Activated naive CD4-positive, alpha-beta T cell treated with anti-CD3 and anti-CD28 coated beads for 36 hours (primary cell): ENCODE data around the gene SHD. TPM values are rescaled to one million over a fixed set of nuclear protein-coding genes. Genes with fewer than 3 reads are reported as not detected.

Experiments used
- CTCF ChIA-PET: fragments of 350-600 bp; sonication (Branson Sonifier 250); formaldehyde crosslinking; loops from one replicate; lab custom pipeline; 2021; ENCODE audit warnings: antibody characterized with exemption; lab: Charles Lee
- DNase-seq: peaks from one replicate; pipeline ENCODE4 v3.0.0-alpha.2; 2020
- H3K27ac Mint-ChIP-seq: one replicate; pipeline ENCODE4 v1.8.0; 2021; ENCODE audit warnings: mild to moderate bottlenecking, mixed read lengths
- H3K27me3 Mint-ChIP-seq: one replicate; pipeline ENCODE4 v1.8.0; 2021; ENCODE audit warnings: low read depth, mixed read lengths
- H3K36me3 Mint-ChIP-seq: one replicate; pipeline ENCODE4 v1.8.0; 2021; ENCODE audit warnings: low read depth, mixed read lengths
- H3K4me1 Mint-ChIP-seq: one replicate; pipeline ENCODE4 v1.8.0; 2021; ENCODE audit warnings: low read depth, mixed read lengths
- H3K4me3 Mint-ChIP-seq: one replicate; pipeline ENCODE4 v1.8.0; 2021; ENCODE audit warnings: mild to moderate bottlenecking, moderate library complexity, mixed read lengths
- H3K9me3 Mint-ChIP-seq: one replicate; pipeline ENCODE4 v1.8.0; 2021; ENCODE audit warnings: mixed read lengths
- intact Hi-C: fragments of 100-400 bp; cut with micrococcal nuclease; formaldehyde crosslinking; loops from one replicate; pipeline ENCODE4 v1.15.1; 2023
- total RNA-seq, 2 experiments: library from RNA; stranded (reverse); gene quantifications; one replicate each; pipeline ENCODE4 v1.2.3, GENCODE V29; 2021

The SHD gene
- total RNA-seq, 2 experiments from 2014 or later = not detected

DNA sequence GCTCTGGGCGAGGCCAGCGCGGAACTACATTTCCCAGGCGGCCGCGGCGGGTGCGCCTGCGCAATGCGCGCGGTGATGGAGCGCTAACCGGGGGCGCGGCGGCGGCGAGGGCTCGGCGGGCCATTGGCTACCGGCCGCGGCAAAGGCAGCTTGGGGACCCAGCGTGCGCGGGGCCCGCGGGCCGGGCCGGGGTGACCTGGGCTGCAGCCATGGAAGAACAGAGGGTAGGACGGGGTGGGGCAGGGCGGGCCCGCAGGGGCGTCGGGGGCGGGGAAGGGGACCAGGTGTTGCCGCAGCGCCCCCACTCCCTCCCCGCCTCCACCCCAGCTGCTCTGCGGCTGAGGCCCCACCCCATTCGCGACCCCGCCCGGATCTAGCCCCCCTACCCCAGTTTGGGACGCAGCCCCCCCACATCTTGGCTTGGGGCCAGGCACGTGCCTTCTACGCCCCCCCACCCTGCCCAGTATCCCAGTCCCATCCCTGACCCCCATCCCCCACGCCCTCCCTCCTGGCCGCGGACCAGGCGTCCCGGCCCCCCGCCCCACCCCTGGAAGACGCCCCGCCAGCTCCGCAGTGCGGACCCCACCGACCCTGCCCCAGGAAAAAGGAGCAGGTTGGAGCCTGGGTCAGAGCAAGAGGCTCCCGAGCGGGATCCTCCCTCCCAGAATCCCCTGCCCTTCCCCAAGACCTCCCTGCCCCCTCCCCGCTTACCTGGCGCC lies 25.6 kb downstream of the SHD start, which contains the start of gene FSD1:
Gene FSD1, plus strand, starts transcription at position 61 of the 719 bp plus-strand sequence. Its CDS starts 149 bp downstream, at position 210.
- H3K27me3 Mint-ChIP-seq = no peaks in the 10 kb centered on the region
- no peaks in the 10 kb centered on the region for H3K9me3 Mint-ChIP-seq
- peak within 1 kb of the TSS; percentile 71 for H3K4me3 Mint-ChIP-seq
- peaks cover 1% of the 10 kb centered on the region for H3K36me3 Mint-ChIP-seq
- CTCF ChIA-PET = interaction anchor here (1.1 kb wide), 1 partner anchor 39 kb away, joined by 3 read pairs; the partner anchor contains the start of gene MPND
- H3K27ac Mint-ChIP-seq = peak within 1 kb of the TSS; percentile 84
- peak; percentile 79 for DNase-seq
- intact Hi-C loops = loop anchor here (5.0 kb wide), 2 partner anchors 37 to 418 kb away; partner anchors contain the start of gene DPP9
- peaks cover 34% of the 10 kb centered on the region for H3K4me1 Mint-ChIP-seq

DNA sequence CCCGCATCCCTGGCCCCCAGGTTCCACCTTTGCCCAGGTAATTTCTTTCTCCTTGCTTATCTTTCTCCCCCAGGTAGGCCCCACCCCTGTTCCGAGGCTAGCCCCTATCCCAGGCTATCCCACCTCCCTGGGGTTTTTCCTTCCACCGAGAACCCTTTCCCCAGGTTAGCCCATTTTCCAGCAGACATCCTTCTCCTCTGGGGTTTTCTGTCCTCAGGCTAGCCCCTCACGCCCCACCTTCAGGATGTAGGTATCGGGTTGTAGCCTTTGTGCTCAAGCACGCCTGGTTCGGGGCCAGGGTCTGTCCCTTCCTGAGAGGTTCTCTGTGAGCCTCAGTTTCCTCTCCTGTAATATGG lies 26.2 kb downstream of the SHD start:
- Mint-ChIP-seq H3K36me3 (peaks cover 1% of the 10 kb centered on the region), H3K4me1 (peaks cover 34% of the 10 kb centered on the region), H3K27me3 (no peaks in the 10 kb centered on the region), H3K4me3 (peak overlapping the region; percentile 71), H3K9me3 (no peaks in the 10 kb centered on the region), H3K27ac (no peak overlapping the region)
- CTCF ChIA-PET = interaction anchor here (1.1 kb wide), 1 partner anchor 38 kb away, joined by 3 read pairs; the partner anchor contains the start of gene MPND
- intact Hi-C loops = no loop called here
- DNase-seq = no peak

DNA sequence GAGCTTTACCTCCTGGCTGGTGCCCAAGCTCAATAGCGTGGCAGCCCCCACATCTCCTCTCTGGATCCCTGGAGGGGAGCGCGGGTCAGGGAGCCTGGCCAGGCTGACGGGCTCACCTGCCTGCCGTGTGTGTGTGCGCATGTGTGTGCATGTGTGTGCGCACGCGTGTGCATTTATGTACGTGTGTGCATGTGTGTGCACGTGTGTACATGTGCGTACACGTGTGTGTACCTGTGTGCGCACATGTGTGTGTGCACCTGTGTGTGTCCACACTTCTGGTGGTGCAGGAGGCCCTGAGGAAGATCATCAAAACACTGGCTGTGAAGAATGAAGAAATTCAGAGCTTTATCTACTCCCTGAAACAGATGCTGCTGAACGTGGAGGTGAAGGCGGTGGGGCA lies 26.6 kb downstream of the SHD start:
- Mint-ChIP-seq H3K4me1 (peaks cover 31% of the 10 kb centered on the region), H3K9me3 (no peaks in the 10 kb centered on the region), H3K4me3 (peak overlapping the region; percentile 71), H3K27me3 (no peaks in the 10 kb centered on the region), H3K36me3 (peaks cover 1% of the 10 kb centered on the region), H3K27ac (peak overlapping the region; percentile 27)
- no peak for DNase-seq
- intact Hi-C loops = no loop called here
- CTCF ChIA-PET = interaction anchor here (1.1 kb wide), 1 partner anchor 38 kb away, joined by 3 read pairs; the partner anchor contains the start of gene MPND

DNA sequence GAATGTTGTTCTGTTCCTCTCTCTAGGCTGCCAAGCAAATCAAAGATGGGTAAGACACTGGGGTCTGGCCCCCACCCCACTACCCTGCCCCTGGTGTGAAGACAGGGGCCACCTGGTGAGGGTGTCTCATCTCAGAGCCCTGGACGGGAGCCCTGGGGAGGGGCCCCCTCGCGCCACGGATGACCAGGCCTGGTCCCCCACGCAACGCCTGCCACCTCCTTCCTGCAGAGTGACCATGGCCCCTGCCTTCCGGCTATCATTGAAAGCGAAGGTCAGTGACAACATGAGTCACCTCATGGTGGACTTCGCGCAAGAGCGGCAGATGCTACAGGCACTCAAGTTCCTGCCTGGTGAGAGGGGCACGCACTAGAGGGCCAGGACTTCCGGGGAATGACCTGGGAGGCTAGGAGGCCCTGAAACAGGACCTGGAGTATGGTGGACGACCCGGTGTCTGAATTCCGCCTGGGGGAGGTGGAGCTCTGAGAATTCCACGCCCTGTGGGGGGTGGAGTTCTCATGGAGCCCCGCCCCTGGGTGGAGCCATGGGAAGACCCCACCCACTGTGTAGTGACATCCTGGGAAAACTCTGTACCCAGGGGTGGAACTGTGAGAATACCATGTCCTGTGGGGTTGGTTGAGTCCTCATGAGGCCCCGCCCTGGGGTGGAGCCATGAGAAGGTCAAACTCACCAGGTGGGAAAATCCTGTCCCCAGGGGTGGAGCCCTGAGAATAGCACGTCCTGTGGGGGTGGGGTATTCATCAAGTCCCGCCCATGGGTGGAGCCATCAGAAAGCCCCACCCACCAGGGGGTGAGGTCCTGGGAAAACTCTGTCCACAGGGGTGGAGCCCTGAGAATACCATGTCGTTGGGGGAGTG lies 31.4 kb downstream of the SHD start:
- no peaks in the 10 kb centered on the region for H3K27me3 Mint-ChIP-seq
- no peak overlapping the region for H3K27ac Mint-ChIP-seq
- intact Hi-C loops = no loop called here
- no peak overlapping the region for H3K4me3 Mint-ChIP-seq
- CTCF ChIA-PET = no interaction called here
- peaks cover 5% of the 10 kb centered on the region for H3K36me3 Mint-ChIP-seq
- H3K9me3 Mint-ChIP-seq = no peaks in the 10 kb centered on the region
- DNase-seq = peak; percentile 27
- no peaks in the 10 kb centered on the region for H3K4me1 Mint-ChIP-seq

DNA sequence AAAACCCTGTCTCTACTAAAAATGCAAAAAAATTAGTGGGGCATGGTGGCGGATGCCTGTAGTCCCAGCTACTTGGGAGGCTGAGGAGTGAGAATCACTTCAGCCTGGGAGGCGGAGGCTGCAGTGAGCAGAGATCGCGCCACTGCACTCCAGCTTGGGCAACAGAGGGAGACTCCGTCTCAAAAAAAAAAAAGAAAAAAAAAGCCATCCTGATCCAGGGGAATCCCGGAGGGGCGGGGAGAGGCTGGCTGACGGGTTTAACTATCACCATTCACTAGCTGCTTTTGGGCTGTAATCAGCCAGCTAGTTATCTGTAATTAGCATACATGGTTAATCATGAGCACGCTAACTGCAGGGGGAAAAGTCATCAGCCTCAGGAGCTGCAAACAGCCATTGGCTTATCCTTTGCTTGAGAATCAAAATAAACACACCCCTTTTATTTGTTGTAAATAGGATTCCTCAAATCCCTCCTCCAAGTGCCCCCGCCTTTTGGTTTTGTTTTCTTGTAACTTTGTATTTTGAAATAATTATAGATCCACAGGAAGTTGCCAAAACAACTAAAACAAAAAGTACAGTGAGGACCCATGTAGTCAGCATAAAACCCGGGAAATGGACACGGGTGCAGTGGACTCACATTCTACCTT lies 34.9 kb downstream of the SHD start:
- H3K27me3 Mint-ChIP-seq = no peaks in the 10 kb centered on the region
- H3K36me3 Mint-ChIP-seq = peaks cover 3% of the 10 kb centered on the region
- CTCF ChIA-PET = interaction anchor here (0.6 kb wide), 1 partner anchor 88 kb away, joined by 3 read pairs; no protein-coding TSS in a partner anchor
- no peak overlapping the region for H3K4me3 Mint-ChIP-seq
- no peaks in the 10 kb centered on the region for H3K4me1 Mint-ChIP-seq
- intact Hi-C loops = no loop called here
- H3K9me3 Mint-ChIP-seq = no peaks in the 10 kb centered on the region
- H3K27ac Mint-ChIP-seq = no peak overlapping the region
- no peak for DNase-seq

DNA sequence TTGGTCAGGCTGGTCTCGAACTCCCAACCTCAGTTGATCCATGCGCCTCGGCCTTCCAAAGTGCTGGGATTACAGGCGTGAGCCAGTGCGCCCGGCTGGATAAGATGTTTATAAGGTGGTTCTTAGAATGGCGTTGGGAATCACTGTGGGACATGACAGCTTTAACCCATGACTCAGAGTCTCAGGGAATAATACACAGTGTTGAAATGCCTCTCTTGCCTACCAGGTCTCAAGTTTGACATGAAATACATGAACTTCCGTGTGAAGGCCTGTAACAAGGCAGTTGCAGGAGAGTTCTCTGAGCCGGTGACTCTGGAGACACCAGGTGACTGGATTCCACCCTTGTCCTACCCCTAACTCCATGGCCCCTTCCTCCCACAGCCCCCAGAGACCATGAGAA lies 37.9 kb downstream of the SHD start:
- no peak for DNase-seq
- intact Hi-C loops = no loop called here
- Mint-ChIP-seq H3K27me3 (no peaks in the 10 kb centered on the region), H3K9me3 (peaks cover 2% of the 10 kb centered on the region), H3K27ac (no peak overlapping the region), H3K36me3 (peaks cover 4% of the 10 kb centered on the region), H3K4me3 (no peak overlapping the region), H3K4me1 (no peaks in the 10 kb centered on the region)
- CTCF ChIA-PET = interaction anchor here (0.6 kb wide), 1 partner anchor 18 kb away, joined by 3 read pairs; no protein-coding TSS in a partner anchor

DNA sequence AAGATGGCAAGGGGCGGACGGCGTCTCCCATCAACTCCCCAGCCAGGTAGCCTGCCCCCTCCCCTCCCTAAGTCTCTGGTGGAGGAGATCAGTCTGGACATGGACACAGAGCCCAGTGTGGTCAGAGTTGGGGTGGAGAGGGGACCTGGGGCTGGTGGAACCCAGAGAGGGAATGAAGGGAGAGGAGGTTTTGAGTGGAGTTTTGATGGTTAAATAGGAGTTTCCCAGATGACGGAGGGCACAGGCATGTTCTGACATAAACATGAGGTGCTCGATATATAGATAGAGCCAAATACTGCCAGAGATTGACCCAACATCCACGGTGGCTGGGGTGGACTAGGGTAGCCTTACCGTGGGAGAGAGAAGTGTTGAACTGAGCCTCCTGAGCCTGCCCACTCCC lies 39.4 kb downstream of the SHD start:
- intact Hi-C loops = no loop called here
- CTCF ChIA-PET = interaction anchor here (6.0 kb wide), 1 partner anchor 51 kb away, joined by 29 read pairs; no protein-coding TSS in a partner anchor
- Mint-ChIP-seq H3K36me3 (peaks cover 4% of the 10 kb centered on the region), H3K4me1 (no peaks in the 10 kb centered on the region), H3K4me3 (no peak overlapping the region), H3K27me3 (no peaks in the 10 kb centered on the region), H3K27ac (no peak overlapping the region), H3K9me3 (peaks cover 2% of the 10 kb centered on the region)
- no peak for DNase-seq

DNA sequence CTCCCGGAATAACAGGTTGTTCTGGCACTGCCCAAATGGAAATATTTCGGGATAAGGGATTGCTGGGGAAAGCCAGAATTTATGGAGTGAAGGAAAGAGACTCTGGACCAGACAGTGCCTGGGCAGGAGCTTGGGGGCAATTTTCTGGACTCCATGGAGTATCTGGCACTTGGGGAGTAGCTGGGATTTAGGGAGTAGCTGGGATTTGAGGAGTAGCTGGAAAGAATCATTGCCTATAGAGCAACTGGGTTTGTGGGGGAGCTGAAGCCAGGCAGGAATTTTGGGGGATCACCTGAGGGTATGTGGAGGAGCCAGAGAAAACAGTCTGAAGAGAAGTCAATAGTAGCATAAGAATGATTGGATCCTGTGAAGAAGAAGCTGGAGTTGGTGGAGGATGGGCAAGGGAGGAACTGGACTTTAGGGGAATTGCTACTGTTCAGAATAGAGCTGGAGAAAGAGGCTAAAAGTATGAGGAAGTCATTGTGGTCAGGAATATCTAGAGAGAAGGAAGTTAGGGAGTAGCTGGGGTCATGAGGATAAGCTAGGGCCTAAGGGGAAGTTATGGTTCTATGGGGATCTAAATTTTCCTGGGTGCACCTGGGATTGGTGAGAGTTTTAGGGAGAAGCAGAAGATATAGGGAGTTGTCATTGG lies 40.1 kb downstream of the SHD start:
- intact Hi-C loops = no loop called here
- Mint-ChIP-seq H3K27ac (no peak overlapping the region), H3K9me3 (peaks cover 2% of the 10 kb centered on the region), H3K36me3 (peaks cover 4% of the 10 kb centered on the region), H3K27me3 (no peaks in the 10 kb centered on the region), H3K4me3 (no peak overlapping the region), H3K4me1 (no peaks in the 10 kb centered on the region)
- DNase-seq = no peak
- CTCF ChIA-PET = interaction anchor here (0.6 to 6.0 kb wide), 7 partner anchors 9 to 240 kb away, joined by 3 to 29 read pairs (median 4); partner anchors contain the start of gene MPND

DNA sequence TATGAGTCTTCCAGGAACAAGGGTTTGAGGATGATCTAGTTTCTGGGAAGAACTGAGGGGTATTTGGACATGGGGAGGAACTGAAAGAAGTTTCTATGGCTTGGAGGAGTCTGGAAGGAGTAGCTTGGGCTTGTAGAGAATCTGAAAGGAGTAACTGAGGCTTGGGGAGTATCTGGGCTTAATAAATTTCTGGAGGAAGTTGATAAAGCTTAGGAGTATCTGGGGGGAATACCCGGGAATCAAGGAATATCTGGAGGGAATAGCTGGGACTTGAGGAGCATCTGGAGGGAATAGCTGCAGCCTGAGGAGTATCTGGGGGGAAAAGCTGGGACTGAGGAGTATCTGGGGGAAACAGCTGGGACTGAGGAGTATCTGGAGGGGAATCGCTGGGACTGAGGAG lies 41.4 kb downstream of the SHD start:
- Mint-ChIP-seq H3K9me3 (peaks cover 2% of the 10 kb centered on the region), H3K4me1 (no peaks in the 10 kb centered on the region), H3K27me3 (no peaks in the 10 kb centered on the region)

DNA sequence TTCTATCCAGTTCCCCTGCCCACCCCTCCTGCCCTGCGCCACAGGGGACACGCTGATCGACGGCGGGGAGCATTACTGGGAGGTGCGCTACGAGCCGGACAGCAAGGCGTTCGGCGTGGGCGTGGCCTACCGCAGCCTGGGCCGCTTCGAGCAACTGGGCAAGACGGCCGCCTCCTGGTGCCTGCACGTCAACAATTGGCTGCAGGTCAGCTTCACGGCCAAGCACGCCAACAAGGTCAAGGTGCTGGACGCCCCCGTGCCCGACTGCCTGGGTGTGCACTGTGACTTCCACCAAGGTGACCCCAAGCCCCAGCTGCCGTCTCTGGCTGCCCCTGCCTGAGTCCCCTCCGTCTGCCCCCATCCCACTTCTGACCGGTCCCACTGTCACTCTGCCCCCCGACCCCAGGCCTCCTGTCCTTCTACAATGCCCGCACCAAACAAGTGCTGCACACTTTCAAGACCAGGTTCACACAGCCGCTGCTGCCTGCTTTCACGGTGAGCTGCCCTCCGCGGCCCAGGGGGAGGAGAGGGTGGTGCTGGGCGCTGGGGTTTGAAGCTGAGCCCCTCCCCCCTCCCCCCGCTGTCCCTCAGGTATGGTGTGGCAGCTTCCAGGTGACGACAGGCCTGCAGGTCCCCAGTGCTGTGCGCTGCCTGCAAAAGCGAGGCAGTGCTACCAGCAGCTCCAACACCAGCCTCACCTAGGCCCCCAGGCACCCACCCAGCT lies 44.0 kb downstream of the SHD start:
- intact Hi-C loops = no loop called here
- H3K27ac Mint-ChIP-seq = no peak overlapping the region
- H3K36me3 Mint-ChIP-seq = peaks cover 4% of the 10 kb centered on the region
- DNase-seq = no peak
- CTCF ChIA-PET = interaction anchor here (4.9 to 6.0 kb wide), 2 partner anchors 30 to 55 kb away, joined by 15 to 29 read pairs; no protein-coding TSS in a partner anchor
- no peak overlapping the region for H3K4me3 Mint-ChIP-seq
- peaks cover 2% of the 10 kb centered on the region for H3K9me3 Mint-ChIP-seq
- H3K27me3 Mint-ChIP-seq = no peaks in the 10 kb centered on the region
- peaks cover 17% of the 10 kb centered on the region for H3K4me1 Mint-ChIP-seq

More for the DNA sequence above, 41.4 kb downstream of the SHD start:
- intact Hi-C loops = no loop called here
- Mint-ChIP-seq H3K36me3 (peaks cover 4% of the 10 kb centered on the region), H3K27ac (no peak overlapping the region), H3K4me3 (no peak overlapping the region)
- CTCF ChIA-PET = interaction anchor here (0.6 to 6.0 kb wide), 6 partner anchors 23 to 164 kb away, joined by 3 to 29 read pairs (median 6); partner anchors contain the start of gene MPND
- DNase-seq = no peak

DNA sequence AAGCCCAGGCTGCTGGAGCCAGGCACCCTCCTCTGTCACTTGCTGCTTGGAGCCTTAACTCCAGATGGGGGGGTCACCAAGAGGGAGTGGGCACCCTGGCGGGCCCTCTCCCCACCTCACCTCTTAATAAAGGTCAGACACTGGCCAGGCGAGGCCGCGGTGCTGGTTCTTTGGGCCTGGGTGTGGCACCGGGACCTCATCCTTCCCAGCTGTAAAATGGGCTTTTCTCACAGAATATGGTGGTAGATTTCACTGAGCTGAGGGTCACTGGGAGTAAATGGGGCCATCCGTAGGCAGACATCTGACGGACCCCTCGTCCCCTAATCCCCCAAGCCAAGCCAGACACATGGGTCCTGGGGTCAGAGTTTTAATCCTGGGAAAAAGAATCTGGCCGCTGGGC lies 44.6 kb downstream of the SHD start:
- H3K27ac Mint-ChIP-seq = no peak overlapping the region

More for the DNA sequence above, 44.6 kb downstream of the SHD start:
- Mint-ChIP-seq H3K4me3 (no peak overlapping the region), H3K4me1 (peaks cover 20% of the 10 kb centered on the region), H3K9me3 (peaks cover 2% of the 10 kb centered on the region), H3K27me3 (no peaks in the 10 kb centered on the region), H3K36me3 (peaks cover 4% of the 10 kb centered on the region)
- intact Hi-C loops = no loop called here
- CTCF ChIA-PET = interaction anchor here (4.9 to 6.0 kb wide), 2 partner anchors 29 to 56 kb away, joined by 15 to 29 read pairs; no protein-coding TSS in a partner anchor
- no peak for DNase-seq
